ENCODE measurements around the gene NEDD4L. TPM values are rescaled to one million over a fixed set of nuclear protein-coding genes. Genes with fewer than 3 reads are reported as not detected.

Gene NEDD4L
- total and polyA plus RNA-seq, 12 donors, result 17.8 to 110 (median 37.6) TPM

DNA sequence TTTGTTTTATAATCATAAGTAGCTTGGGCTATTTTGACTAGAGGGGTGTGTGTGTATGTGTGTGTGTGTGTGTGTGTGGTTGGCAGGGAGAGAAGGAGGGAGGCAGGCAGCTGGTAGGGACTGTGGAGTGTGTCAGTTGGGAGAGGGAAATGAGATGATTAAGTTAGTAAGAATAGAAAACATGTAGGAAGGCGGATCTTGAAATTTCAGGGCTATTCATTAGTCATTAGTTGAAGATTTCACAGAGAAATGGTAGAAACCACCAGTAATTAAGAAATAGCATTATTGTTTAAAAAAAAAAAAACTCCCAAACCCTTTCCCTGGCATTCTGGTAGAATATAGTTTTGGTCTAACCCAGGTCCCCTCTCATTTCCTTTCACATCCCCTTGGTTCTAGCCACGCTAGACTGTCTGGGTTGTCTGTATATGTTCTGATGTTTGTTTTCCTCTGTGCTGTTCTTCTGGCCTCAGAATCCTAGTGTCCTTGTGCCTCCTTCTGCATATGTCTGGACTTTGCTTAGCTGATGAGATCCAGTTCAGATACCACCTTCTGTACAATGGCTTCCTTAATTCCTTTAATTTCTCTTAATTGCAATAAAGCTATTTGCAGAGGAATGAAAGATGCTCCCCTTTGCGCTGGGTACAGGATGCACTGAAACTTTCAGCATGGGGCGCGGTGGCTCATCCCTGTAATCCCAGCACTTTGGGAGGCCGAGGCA lies 161.6 kb downstream of the NEDD4L start:
- Histone ChIP-seq H3K27ac (peak overlapping the region in 2 of 5 donors; percentile 31 to 37), H3K27me3 (no peaks in the 10 kb centered on the region), H3K9me3 (replicated peaks in 1 of 3) (no peaks in the 10 kb centered on the region), H3K4me3 (no peak overlapping the region), H3K36me3 (replicated peaks in 1 of 2) (no peaks in the 10 kb centered on the region), H3K4me1 (replicated peaks in 1 of 2) (peaks cover 12 to 14% of the 10 kb centered on the region in 2 donors)
- TF ChIP-seq, protein P1, sequence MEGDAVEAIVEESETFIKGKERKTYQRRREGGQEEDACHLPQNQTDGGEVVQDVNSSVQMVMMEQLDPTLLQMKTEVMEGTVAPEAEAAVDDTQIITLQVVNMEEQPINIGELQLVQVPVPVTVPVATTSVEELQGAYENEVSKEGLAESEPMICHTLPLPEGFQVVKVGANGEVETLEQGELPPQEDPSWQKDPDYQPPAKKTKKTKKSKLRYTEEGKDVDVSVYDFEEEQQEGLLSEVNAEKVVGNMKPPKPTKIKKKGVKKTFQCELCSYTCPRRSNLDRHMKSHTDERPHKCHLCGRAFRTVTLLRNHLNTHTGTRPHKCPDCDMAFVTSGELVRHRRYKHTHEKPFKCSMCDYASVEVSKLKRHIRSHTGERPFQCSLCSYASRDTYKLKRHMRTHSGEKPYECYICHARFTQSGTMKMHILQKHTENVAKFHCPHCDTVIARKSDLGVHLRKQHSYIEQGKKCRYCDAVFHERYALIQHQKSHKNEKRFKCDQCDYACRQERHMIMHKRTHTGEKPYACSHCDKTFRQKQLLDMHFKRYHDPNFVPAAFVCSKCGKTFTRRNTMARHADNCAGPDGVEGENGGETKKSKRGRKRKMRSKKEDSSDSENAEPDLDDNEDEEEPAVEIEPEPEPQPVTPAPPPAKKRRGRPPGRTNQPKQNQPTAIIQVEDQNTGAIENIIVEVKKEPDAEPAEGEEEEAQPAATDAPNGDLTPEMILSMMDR (IDR thresholded peaks at IDR 0.05), result no peak
- TF ChIP-seq POLR2A (IDR thresholded peaks at IDR 0.05), result no peak
- WGBS, 4 donors, result 81 to 84% (median 84%) methylated on average over 6 of the region's 6 CpGs
- intact Hi-C loops (cut with DNase I), result no loop called here
- DNase-seq, result peak; percentile 24 to 71 (median 45)

DNA sequence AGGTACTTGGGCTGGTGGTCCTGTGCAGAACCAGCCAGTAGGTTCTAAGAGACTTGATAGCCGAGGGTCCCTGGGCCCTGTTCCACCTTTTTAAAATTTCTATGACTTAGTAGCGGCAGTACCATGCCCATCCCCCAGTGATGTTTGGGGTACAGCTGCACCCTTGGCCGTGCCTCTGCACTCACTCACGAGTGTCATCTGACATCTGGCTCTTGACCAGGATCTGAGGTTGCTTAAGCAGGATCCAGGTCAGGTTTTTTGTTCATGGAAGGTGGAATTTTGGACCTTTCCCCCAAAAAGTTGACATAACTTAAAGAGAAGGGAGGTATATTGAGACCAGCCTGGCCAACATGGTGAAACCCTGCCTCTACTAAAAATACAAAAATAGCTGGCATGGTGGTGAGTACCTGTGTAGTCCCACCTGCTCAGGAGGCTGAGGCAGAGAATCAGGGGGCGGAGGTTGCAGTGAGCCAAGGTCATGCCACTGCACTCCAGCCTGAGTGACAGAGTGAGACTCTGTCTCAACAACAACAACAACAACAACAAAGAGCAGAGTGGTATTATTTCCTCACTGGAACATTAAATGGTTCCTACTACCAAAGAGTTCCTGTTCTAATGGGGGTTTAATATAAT lies 163.6 kb downstream of the NEDD4L start:
- no peaks in the 10 kb centered on the region for H3K36me3 ChIP-seq (replicated peaks in 1 of 2)
- no peaks in the 10 kb centered on the region for H3K27me3 ChIP-seq
- peak in 2 of 7 donors; percentile 11 to 30 for DNase-seq
- H3K4me3 ChIP-seq, result no peak overlapping the region
- TF ChIP-seq, protein P1 (IDR thresholded peaks at IDR 0.05), result no peak
- TF ChIP-seq POLR2A (IDR thresholded peaks at IDR 0.05), result no peak
- 75 to 86% (median 83%) methylated on average over 5 of the region's 5 CpGs for WGBS, 4 donors
- H3K27ac ChIP-seq, result no peak overlapping the region
- intact Hi-C loops (cut with DNase I), result no loop called here
- no peaks in the 10 kb centered on the region for H3K9me3 ChIP-seq (replicated peaks in 1 of 3)
- peaks cover 12 to 14% of the 10 kb centered on the region in 2 donors for H3K4me1 ChIP-seq (replicated peaks in 1 of 2)

DNA sequence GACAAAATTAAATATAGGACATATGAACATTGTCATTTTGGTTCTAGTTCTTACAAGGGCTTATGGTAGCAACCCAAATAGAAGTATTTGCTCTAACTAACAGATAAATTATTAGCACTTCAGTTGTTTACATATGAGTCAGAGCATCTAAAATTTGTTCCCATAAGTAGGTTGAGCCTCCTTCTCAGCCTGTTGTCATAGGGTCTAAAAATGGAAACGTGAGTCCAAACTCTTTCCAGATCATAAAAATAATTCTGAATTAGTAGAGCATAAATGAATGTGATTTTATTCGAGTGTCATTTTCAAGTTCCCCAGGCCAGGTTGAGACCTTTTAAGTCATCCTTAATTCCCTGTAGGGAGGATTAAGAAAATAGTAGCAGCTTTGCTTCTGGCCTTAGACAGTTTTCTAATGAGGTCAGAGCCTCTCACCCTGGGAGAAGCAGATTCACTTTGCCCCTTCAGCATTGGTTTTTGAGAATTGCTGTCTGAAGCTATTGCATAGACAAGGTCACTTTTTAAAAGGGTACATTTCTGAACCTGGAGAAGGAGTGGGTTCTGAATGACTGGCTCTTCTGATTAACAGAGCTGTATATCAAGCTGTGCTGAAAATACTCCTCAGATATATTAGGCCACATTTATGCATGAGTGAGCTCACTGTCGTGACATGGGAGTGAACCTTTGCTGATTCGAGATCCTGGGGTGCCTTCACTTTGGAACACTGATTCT lies 164.3 kb downstream of the NEDD4L start:
- peak in 1 of 7 donors; percentile 7 for DNase-seq
- Histone ChIP-seq H3K4me1 (replicated peaks in 1 of 2) (peaks cover 12 to 14% of the 10 kb centered on the region in 2 donors), H3K27me3 (no peaks in the 10 kb centered on the region), H3K27ac (peak overlapping the region in 2 of 5 donors; percentile 13 to 30), H3K36me3 (replicated peaks in 1 of 2) (no peaks in the 10 kb centered on the region), H3K4me3 (no peak overlapping the region), H3K9me3 (replicated peaks in 1 of 3) (no peaks in the 10 kb centered on the region)
- TF ChIP-seq, protein P1 (IDR thresholded peaks at IDR 0.05), result no peak
- TF ChIP-seq POLR2A (IDR thresholded peaks at IDR 0.05), result no peak
- intact Hi-C loops (cut with DNase I), result no loop called here
- 33 to 46% (median 39%) methylated on average over 4 of the region's 4 CpGs for WGBS, 4 donors

DNA sequence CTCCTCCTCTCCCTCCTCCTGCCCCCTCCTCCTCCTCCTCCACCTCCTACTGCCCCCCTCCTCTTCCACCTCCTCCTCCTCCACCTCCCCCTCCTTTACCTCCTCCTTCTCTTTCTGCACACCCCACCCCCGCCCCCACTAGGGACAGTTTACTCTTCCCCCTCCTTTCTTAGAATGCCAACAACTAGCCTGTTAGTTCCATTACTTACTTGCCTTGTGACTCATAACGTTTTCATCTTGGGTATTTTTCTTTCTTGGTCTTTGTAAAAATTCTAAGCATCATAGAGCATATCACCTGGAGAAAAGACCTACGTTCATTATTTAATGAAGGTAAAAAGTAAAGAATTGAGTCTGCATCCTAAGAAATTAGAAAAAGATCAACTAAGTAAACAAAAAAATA lies 165.3 kb downstream of the NEDD4L start:
- H3K9me3 ChIP-seq (replicated peaks in 1 of 3), result no peaks in the 10 kb centered on the region
- H3K36me3 ChIP-seq (replicated peaks in 1 of 2), result no peaks in the 10 kb centered on the region
- no peak overlapping the region for H3K27ac ChIP-seq
- WGBS, 4 donors, result 57 to 74% (median 72%) methylated on average over 2 to 3 of the region's 3 CpGs
- intact Hi-C loops (cut with DNase I), result no loop called here
- peaks cover 12 to 14% of the 10 kb centered on the region in 2 donors for H3K4me1 ChIP-seq (replicated peaks in 1 of 2)
- TF ChIP-seq, protein P1 (IDR thresholded peaks at IDR 0.05), result no peak
- DNase-seq, result peak in 1 of 7 donors; percentile 0
- no peaks in the 10 kb centered on the region for H3K27me3 ChIP-seq
- no peak overlapping the region for H3K4me3 ChIP-seq

Data from adrenal gland (tissue), 12 donors.